KMS-11 (cell line): ENCODE results near the gene FAT4.

Source experiments
- H2AFZ ChIP-seq: fragments of 200-600 bp; sonication (generic); 2 replicates; pipeline ENCODE4 v1.6.1; 2016; ENCODE audit warnings: antibody characterized with exemption, mixed run types, low read depth
- H3K27ac ChIP-seq: fragments of 200-600 bp; sonication (generic); 2 replicates; pipeline ENCODE4 v1.6.1; 2016; ENCODE audit warnings: mild to moderate bottlenecking, mixed run types
- H3K27me3 ChIP-seq: fragments of 200-600 bp; sonication (generic); 2 replicates; pipeline ENCODE4 v1.6.1; 2017; ENCODE audit warnings: mild to moderate bottlenecking, low read depth, mixed run types, moderate library complexity; ENCODE audit not compliant: insufficient read depth
- H3K36me3 ChIP-seq: fragments of 200-600 bp; sonication (generic); 2 replicates; pipeline ENCODE4 v1.6.1; 2017; ENCODE audit warnings: mild to moderate bottlenecking, mixed run types; ENCODE audit not compliant: insufficient read depth
- H3K4me1 ChIP-seq: fragments of 200-600 bp; sonication (generic); 2 replicates; pipeline ENCODE4 v1.6.1; 2016; ENCODE audit warnings: mild to moderate bottlenecking, low read depth, mixed run types; ENCODE audit not compliant: poor library complexity, severe bottlenecking
- H3K4me2 ChIP-seq: fragments of 200-600 bp; sonication (generic); 2 replicates; pipeline ENCODE4 v1.7.0; 2016; ENCODE audit warnings: mild to moderate bottlenecking, mixed run types
- H3K4me3 ChIP-seq: fragments of 200-600 bp; sonication (generic); IDR thresholded peaks from 2 replicates; pipeline ENCODE4 v1.6.1; 2017; ENCODE audit warnings: low read depth, low read length, mixed read lengths; ENCODE audit not compliant: insufficient read depth
- H3K79me2 ChIP-seq: fragments of 200-600 bp; sonication (generic); 2 replicates; pipeline ENCODE4 v1.6.1; 2016; ENCODE audit warnings: low read depth, mixed run types; ENCODE audit not compliant: insufficient read depth
- H3K9ac ChIP-seq: fragments of 200-600 bp; sonication (generic); 2 replicates; pipeline ENCODE4 v1.6.1; 2016; ENCODE audit warnings: mild to moderate bottlenecking, mixed run types
- H4K20me1 ChIP-seq: fragments of 200-600 bp; sonication (generic); 2 replicates; pipeline ENCODE4 v1.6.1; 2016; ENCODE audit warnings: mild to moderate bottlenecking, mixed run types; ENCODE audit not compliant: insufficient read depth
- TF ChIP-seq, protein P1 (sequence below): fragments of 200-600 bp; sonication (generic); conservative IDR thresholded peaks from 2 replicates; pipeline ENCODE4 v1.6.1; 2017; ENCODE audit warnings: low read depth, mild to moderate bottlenecking, antibody characterized with exemption, low read length, moderate library complexity, mixed read lengths

The FAT4 gene

DNA sequence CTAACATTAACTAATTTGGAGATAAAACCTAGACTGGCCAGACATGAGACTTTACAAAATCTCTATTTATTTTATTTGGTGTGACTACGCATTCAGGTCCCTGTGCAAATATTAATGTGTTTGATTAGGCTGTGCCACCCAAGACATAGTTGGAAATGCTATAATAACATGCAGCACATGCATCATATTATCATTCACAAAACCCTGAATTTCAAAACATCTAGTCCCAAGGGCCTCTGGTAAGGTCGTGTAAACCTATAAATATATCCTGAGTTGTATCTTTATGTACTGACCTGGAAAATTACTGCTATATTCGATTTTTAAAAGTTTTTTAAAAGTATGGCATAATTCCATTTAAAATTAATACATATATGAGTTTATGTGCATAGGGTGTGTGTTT lies 47.1 kb upstream of the FAT4 start:
- Histone ChIP-seq H4K20me1 (no peaks in the 10 kb centered on the region), H3K9ac (no peak overlapping the region), H3K4me3 (no peak overlapping the region), H3K36me3 (no peaks in the 10 kb centered on the region), H3K27me3 (no peaks in the 10 kb centered on the region), H3K79me2 (no peaks in the 10 kb centered on the region), H3K27ac (no peak overlapping the region), H3K4me1 (no peaks in the 10 kb centered on the region), H2AFZ (no peak overlapping the region), H3K4me2 (no peak overlapping the region)
- TF ChIP-seq, protein P1, sequence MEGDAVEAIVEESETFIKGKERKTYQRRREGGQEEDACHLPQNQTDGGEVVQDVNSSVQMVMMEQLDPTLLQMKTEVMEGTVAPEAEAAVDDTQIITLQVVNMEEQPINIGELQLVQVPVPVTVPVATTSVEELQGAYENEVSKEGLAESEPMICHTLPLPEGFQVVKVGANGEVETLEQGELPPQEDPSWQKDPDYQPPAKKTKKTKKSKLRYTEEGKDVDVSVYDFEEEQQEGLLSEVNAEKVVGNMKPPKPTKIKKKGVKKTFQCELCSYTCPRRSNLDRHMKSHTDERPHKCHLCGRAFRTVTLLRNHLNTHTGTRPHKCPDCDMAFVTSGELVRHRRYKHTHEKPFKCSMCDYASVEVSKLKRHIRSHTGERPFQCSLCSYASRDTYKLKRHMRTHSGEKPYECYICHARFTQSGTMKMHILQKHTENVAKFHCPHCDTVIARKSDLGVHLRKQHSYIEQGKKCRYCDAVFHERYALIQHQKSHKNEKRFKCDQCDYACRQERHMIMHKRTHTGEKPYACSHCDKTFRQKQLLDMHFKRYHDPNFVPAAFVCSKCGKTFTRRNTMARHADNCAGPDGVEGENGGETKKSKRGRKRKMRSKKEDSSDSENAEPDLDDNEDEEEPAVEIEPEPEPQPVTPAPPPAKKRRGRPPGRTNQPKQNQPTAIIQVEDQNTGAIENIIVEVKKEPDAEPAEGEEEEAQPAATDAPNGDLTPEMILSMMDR, result no peak

DNA sequence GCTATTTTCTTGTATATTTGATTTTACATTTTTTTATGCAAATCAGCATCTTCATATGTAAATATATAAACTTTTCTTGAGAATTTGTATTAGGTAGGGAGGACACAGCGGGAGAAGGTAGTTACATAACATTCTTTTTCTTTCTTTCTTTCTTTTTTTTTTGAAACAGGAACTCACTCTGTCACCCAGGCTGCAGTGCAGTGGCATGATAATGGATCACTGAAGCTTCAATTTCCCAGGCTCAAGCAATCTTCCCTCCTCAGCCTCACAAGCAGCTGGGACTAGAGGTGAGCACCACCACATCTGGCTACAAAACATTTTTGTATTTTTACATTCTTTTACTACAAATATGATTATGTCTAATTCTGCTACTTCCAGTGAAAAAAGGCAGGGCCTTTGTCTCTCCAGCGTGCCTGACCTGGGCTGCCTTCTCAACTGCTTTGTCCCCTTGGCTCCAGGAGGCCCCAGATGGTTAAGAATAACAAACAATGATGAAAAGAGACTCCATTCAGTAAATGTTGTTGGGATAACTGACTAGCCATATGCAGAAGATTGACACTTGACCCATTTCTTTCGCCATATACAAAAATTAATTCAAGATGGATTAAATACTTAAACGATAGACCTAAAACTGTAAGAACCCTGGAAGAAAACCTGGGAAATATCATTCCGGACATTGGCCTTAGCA lies 46.5 kb upstream of the FAT4 start:
- H3K27ac ChIP-seq, result no peak overlapping the region
- H3K36me3 ChIP-seq, result no peaks in the 10 kb centered on the region
- no peaks in the 10 kb centered on the region for H3K4me1 ChIP-seq
- H4K20me1 ChIP-seq, result no peaks in the 10 kb centered on the region
- H3K27me3 ChIP-seq, result no peaks in the 10 kb centered on the region
- no peak overlapping the region for H2AFZ ChIP-seq
- no peak overlapping the region for H3K9ac ChIP-seq
- no peak overlapping the region for H3K4me3 ChIP-seq
- TF ChIP-seq, protein P1, result no peak
- H3K79me2 ChIP-seq, result no peaks in the 10 kb centered on the region
- H3K4me2 ChIP-seq, result no peak overlapping the region

DNA sequence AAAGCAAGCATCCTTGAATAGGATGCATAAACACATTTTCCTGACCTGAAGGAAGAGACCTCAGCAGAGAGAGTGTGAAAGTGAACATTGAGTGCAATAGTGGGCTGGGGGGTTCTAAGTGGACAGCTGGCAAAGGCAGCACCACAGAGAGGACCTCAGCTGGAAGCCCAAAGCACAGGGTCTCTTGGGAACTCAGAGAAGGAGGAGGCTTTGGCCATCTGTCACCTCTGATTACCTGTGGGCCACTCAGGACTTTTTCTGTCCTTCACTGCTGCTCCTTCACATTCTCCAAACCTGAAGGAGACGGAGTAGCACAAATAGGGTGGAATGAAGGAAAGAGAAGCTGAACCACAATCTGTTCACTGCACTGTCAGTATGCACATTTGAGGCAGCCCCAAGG lies 37.9 kb upstream of the FAT4 start:
- no peak overlapping the region for H3K4me3 ChIP-seq
- no peaks in the 10 kb centered on the region for H3K4me1 ChIP-seq
- H4K20me1 ChIP-seq, result no peaks in the 10 kb centered on the region
- H3K27ac ChIP-seq, result no peak overlapping the region
- TF ChIP-seq, protein P1, result no peak
- H3K9ac ChIP-seq, result no peak overlapping the region
- no peaks in the 10 kb centered on the region for H3K36me3 ChIP-seq
- no peaks in the 10 kb centered on the region for H3K27me3 ChIP-seq
- H3K79me2 ChIP-seq, result no peaks in the 10 kb centered on the region
- no peak overlapping the region for H2AFZ ChIP-seq
- no peak overlapping the region for H3K4me2 ChIP-seq

DNA sequence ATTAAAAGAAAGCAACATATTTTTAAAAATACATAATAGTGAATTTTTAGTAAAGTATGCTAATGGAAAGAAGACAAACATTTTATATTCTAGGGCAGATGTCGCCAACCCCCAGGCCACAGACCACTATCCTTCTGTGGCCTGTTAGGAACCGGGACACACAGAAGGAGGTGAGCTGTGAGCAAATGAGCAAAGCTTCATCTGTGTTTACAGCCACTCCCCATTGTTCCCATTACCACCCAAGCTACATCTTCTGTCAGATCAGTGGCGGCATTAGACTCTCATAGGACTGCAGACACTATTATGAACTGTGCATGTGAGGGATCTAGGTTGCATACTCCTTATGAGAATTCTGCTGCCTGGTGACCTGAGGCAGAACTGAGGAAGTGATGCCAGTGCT lies 37.0 kb upstream of the FAT4 start:
- no peaks in the 10 kb centered on the region for H3K27me3 ChIP-seq
- no peaks in the 10 kb centered on the region for H3K4me1 ChIP-seq
- no peak overlapping the region for H2AFZ ChIP-seq
- H3K36me3 ChIP-seq, result no peaks in the 10 kb centered on the region
- H3K4me2 ChIP-seq, result no peak overlapping the region
- no peaks in the 10 kb centered on the region for H3K79me2 ChIP-seq
- H3K9ac ChIP-seq, result no peak overlapping the region
- H3K4me3 ChIP-seq, result no peak overlapping the region
- no peaks in the 10 kb centered on the region for H4K20me1 ChIP-seq
- H3K27ac ChIP-seq, result no peak overlapping the region
- TF ChIP-seq, protein P1, result no peak
